HG03108 (cell line): ENCODE results near the gene ARHGAP20.

Experiments
- ATAC-seq: cut with Tn5 transposase; IDR thresholded peaks from one replicate; pipeline ENCODE4 v1.9.1; 2021; ENCODE audit warnings: moderate library complexity; ENCODE audit not compliant: unreplicated experiment

Gene ARHGAP20

GRCh38 chr11:110720431-110721275 is 8.4 kb upstream of the ARHGAP20 start:
- no peak for ATAC-seq

- ATAC-seq: no peak
Observed at GRCh38 chr11:110716361-110716760, 4.1 kb upstream of the ARHGAP20 start.

GRCh38 chr11:110715541-110715940 is 3.3 kb upstream of the ARHGAP20 start:
- no peak for ATAC-seq

GRCh38 chr11:110713449-110713776 is 1.2 kb upstream of the ARHGAP20 start:
- no peak for ATAC-seq

GRCh38 chr11:110712659-110713448 is 617 bp upstream of the ARHGAP20 start:
- ATAC-seq: peak; percentile 9

- ATAC-seq: no peak
Observed at GRCh38 chr11:110711448-110711775, 825 bp downstream of the ARHGAP20 start.

- no peak for ATAC-seq
Observed at GRCh38 chr11:110710628-110711381, 1.4 kb downstream of the ARHGAP20 start.

- ATAC-seq: no peak
Observed at GRCh38 chr11:110704210-110704864, 7.9 kb downstream of the ARHGAP20 start.

- no peak for ATAC-seq
Observed at GRCh38 chr11:110691926-110692325, 20.3 kb downstream of the ARHGAP20 start.

- no peak for ATAC-seq
Observed at GRCh38 chr11:110689306-110689705, 22.9 kb downstream of the ARHGAP20 start.

GRCh38 chr11:110679323-110679975 is 32.8 kb downstream of the ARHGAP20 start:
- no peak for ATAC-seq

GRCh38 chr11:110675548-110675947 is 36.7 kb downstream of the ARHGAP20 start:
- no peak for ATAC-seq

- ATAC-seq: no peak
Observed at GRCh38 chr11:110665689-110666465, 46.4 kb downstream of the ARHGAP20 start.

- ATAC-seq: no peak
Observed at GRCh38 chr11:110655967-110656366, 56.3 kb downstream of the ARHGAP20 start.

- ATAC-seq: no peak
Observed at GRCh38 chr11:110654456-110654855, 57.8 kb downstream of the ARHGAP20 start.

- no peak for ATAC-seq
Observed at GRCh38 chr11:110645253-110645652, 67.0 kb downstream of the ARHGAP20 start.

- no peak for ATAC-seq
Observed at GRCh38 chr11:110634370-110634769, 77.9 kb downstream of the ARHGAP20 start.

GRCh38 chr11:110631551-110631950 is 80.7 kb downstream of the ARHGAP20 start:
- ATAC-seq: no peak

- ATAC-seq: no peak
Observed at GRCh38 chr11:110629594-110629993, 82.6 kb downstream of the ARHGAP20 start.

- ATAC-seq: no peak
Observed at GRCh38 chr11:110621826-110622225, 90.4 kb downstream of the ARHGAP20 start.
